WTC11 (cell line): ENCODE measurements around the gene TPD52L2. TPM values are rescaled to one million over a fixed set of nuclear protein-coding genes. Genes with fewer than 3 reads are reported as not detected.
A peak's percentile ranks its signal among the peaks of the same experiment; 100 is the strongest.

Experiments
- ATAC-seq: fragments of 200-7000 bp; cut with Tn5 transposase; 2 replicates; pipeline ENCODE4 v1.10.0; 2021; ENCODE audit warnings: mild to moderate bottlenecking, moderate library complexity
- CTCF ChIA-PET: fragments of 300-600 bp; sonication (Branson Sonifier 250); formaldehyde crosslinking; loops from one replicate; lab custom pipeline; 2021; ENCODE audit warnings: antibody characterized with exemption; lab: Charles Lee
- POLR2A ChIA-PET: fragments of 350-600 bp; sonication (Branson Sonifier 250); formaldehyde crosslinking; loops from one replicate; lab custom pipeline; 2021; ENCODE audit warnings: antibody characterized with exemption; lab: Charles Lee
- DNase-seq: peaks from one replicate; pipeline ENCODE4 v3.0.0; 2021; ENCODE audit warnings: low spot score
- H3K27ac Mint-ChIP-seq: 2 replicates; pipeline ENCODE4 v1.8.0; 2021; ENCODE audit warnings: mixed read lengths
- H3K27me3 Mint-ChIP-seq: 2 replicates; pipeline ENCODE4 v1.8.0; 2021; ENCODE audit warnings: low read depth, mild to moderate bottlenecking, moderate library complexity, mixed read lengths
- H3K36me3 Mint-ChIP-seq: 2 replicates; pipeline ENCODE4 v1.8.0; 2021; ENCODE audit warnings: mixed read lengths
- H3K4me1 Mint-ChIP-seq: 2 replicates; pipeline ENCODE4 v1.8.0; 2022; ENCODE audit warnings: mixed read lengths
- H3K4me3 Mint-ChIP-seq: 2 replicates; pipeline ENCODE4 v1.8.0; 2021; ENCODE audit warnings: mild to moderate bottlenecking, moderate library complexity, mixed read lengths
- H3K9me3 Mint-ChIP-seq: 2 replicates; pipeline ENCODE4 v1.8.0; 2021; ENCODE audit warnings: mixed read lengths
- CDX4 ChIP-seq: fragments of 250-450 bp; sonication (Bioruptor Pico); IDR thresholded peaks from 2 replicates; pipeline ENCODE4 v1.9.0; 2021; ENCODE audit warnings: moderate library complexity, mild to moderate bottlenecking, inconsistent platforms, borderline replicate concordance
- E2F5 ChIP-seq: sonication (generic); formaldehyde crosslinking; IDR thresholded peaks from 2 replicates; pipeline ENCODE4 v1.8.1; 2022; ENCODE audit warnings: mild to moderate bottlenecking, moderate library complexity, missing genetic modification reagents
- ETV6 ChIP-seq: sonication (generic); formaldehyde crosslinking; IDR thresholded peaks from 2 replicates; pipeline ENCODE4 v1.8.1; 2022; ENCODE audit warnings: mild to moderate bottlenecking, missing genetic modification reagents
- FOXJ3 ChIP-seq: sonication (generic); formaldehyde crosslinking; IDR thresholded peaks from 2 replicates; pipeline ENCODE4 v1.9.0; 2021; ENCODE audit warnings: missing genetic modification reagents, mild to moderate bottlenecking, borderline replicate concordance
- FOXK1 ChIP-seq: sonication (generic); formaldehyde crosslinking; IDR thresholded peaks from 2 replicates; pipeline ENCODE4 v1.8.0; 2022; ENCODE audit warnings: mild to moderate bottlenecking, moderate library complexity, missing genetic modification reagents
- GABPB1 ChIP-seq: sonication (generic); formaldehyde crosslinking; IDR thresholded peaks from 2 replicates; pipeline ENCODE4 v1.8.1; 2023; ENCODE audit warnings: mild to moderate bottlenecking, missing genetic modification reagents
- IRF1 ChIP-seq: sonication (generic); formaldehyde crosslinking; IDR thresholded peaks from 2 replicates; pipeline ENCODE4 v1.8.0; 2023; ENCODE audit warnings: missing genetic modification reagents
- IRF2 ChIP-seq: sonication (generic); formaldehyde crosslinking; IDR thresholded peaks from 2 replicates; pipeline ENCODE4 v1.8.0; 2022; ENCODE audit warnings: low read depth, missing genetic modification reagents, borderline replicate concordance
- JUN ChIP-seq: sonication (generic); formaldehyde crosslinking; IDR thresholded peaks from 2 replicates; pipeline ENCODE4 v1.8.0; 2023; ENCODE audit warnings: mild to moderate bottlenecking, missing genetic modification reagents
- MXD4 ChIP-seq: fragments of 250-450 bp; sonication (Bioruptor Pico); IDR thresholded peaks from 2 replicates; pipeline ENCODE4 v1.8.0; 2021; ENCODE audit warnings: mild to moderate bottlenecking, moderate library complexity, borderline replicate concordance
- NFATC4 ChIP-seq: fragments of 250-450 bp; sonication (Bioruptor Pico); IDR thresholded peaks from 2 replicates; pipeline ENCODE4 v1.9.0; 2021; ENCODE audit warnings: mild to moderate bottlenecking
- NFYB ChIP-seq: sonication (generic); formaldehyde crosslinking; conservative IDR thresholded peaks from 2 replicates; pipeline ENCODE4 v1.8.0; 2022; ENCODE audit warnings: low read depth, missing genetic modification reagents
- NR3C1 ChIP-seq: sonication (generic); formaldehyde crosslinking; conservative IDR thresholded peaks from 2 replicates; pipeline ENCODE4 v1.8.1; 2023; ENCODE audit warnings: low read depth, mild to moderate bottlenecking, missing genetic modification reagents
- OVOL2 ChIP-seq: fragments of 250-450 bp; sonication (Bioruptor Pico); IDR thresholded peaks from 2 replicates; pipeline ENCODE4 v1.9.0; 2021; ENCODE audit warnings: mild to moderate bottlenecking, borderline replicate concordance
- RORB ChIP-seq: fragments of 250-450 bp; sonication (Bioruptor Pico); IDR thresholded peaks from 2 replicates; pipeline ENCODE4 v1.9.0; 2021; ENCODE audit warnings: mild to moderate bottlenecking
- SMAD4 ChIP-seq: sonication (generic); formaldehyde crosslinking; IDR thresholded peaks from 2 replicates; pipeline ENCODE4 v1.8.0; 2022; ENCODE audit warnings: mild to moderate bottlenecking, missing genetic modification reagents
- SOX15 ChIP-seq: fragments of 250-450 bp; sonication (Bioruptor Pico); IDR thresholded peaks from 2 replicates; pipeline ENCODE4 v1.9.0; 2021; ENCODE audit warnings: mild to moderate bottlenecking
- TCF7 ChIP-seq: sonication (generic); formaldehyde crosslinking; IDR thresholded peaks from 2 replicates; pipeline ENCODE4 v1.8.0; 2022; ENCODE audit warnings: mild to moderate bottlenecking, low read depth, missing genetic modification reagents, moderate library complexity
- ZBTB43 ChIP-seq: sonication (generic); formaldehyde crosslinking; IDR thresholded peaks from 2 replicates; pipeline ENCODE4 v1.8.1; 2023; ENCODE audit warnings: mild to moderate bottlenecking, missing genetic modification reagents
- ZNF138 ChIP-seq: sonication (generic); formaldehyde crosslinking; conservative IDR thresholded peaks from 2 replicates; pipeline ENCODE4 v1.8.1; 2022; ENCODE audit warnings: mild to moderate bottlenecking, moderate library complexity, missing genetic modification reagents
- ZNF219 ChIP-seq: sonication (generic); formaldehyde crosslinking; IDR thresholded peaks from 2 replicates; pipeline ENCODE4 v1.8.0; 2023; ENCODE audit warnings: missing genetic modification reagents, mild to moderate bottlenecking, borderline replicate concordance
- ZNF232 ChIP-seq: sonication (generic); formaldehyde crosslinking; IDR thresholded peaks from 2 replicates; pipeline ENCODE4 v1.8.0; 2022; ENCODE audit warnings: mild to moderate bottlenecking, missing genetic modification reagents
- ZNF396 ChIP-seq: fragments of 250-450 bp; sonication (Bioruptor Pico); IDR thresholded peaks from 2 replicates; pipeline ENCODE4 v1.8.0; 2021; ENCODE audit warnings: mild to moderate bottlenecking, moderate library complexity, borderline replicate concordance
- total RNA-seq: library from RNA; stranded (reverse); gene quantifications from 3 replicates; pipeline ENCODE4 v1.2.3, GENCODE V29; 2021

The TPD52L2 gene
- total RNA-seq, 1 experiment from 2014 or later = 80.8 TPM

DNA sequence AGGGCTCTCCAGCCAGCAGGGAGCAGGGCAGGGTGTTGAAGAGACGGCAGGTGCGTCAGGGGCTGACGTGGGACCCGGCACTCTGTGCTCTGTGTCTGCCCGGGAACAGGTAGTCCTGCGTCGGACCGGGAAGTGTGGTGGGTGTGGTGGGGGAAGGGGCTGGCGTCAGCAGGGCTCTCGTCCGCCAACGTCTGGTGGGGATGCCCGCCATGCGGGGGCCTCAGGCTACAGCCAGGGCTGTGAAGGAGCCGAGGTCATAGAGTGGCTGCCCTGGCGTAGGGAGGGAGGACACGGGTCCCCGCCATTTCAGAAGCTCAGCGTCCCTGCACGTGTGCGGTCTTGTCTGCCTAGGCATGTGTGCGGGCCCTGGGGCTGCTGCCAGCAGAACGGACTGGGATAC, 55.2 kb downstream of the TPD52L2 start:
- no peak for DNase-seq
- Mint-ChIP-seq H3K27ac (no peak overlapping the region), H3K36me3 (peaks cover 27% of the 10 kb centered on the region), H3K27me3 (no peaks in the 10 kb centered on the region), H3K9me3 (peaks cover 15% of the 10 kb centered on the region), H3K4me1 (no peaks in the 10 kb centered on the region), H3K4me3 (no peak overlapping the region)
- TF ChIP-seq NFYB (CRISPR knock-in tag) = no peak
- TF ChIP-seq ZNF219 (CRISPR knock-in tag) = no peak
- no peak for TF ChIP-seq JUN (CRISPR knock-in tag)
- ATAC-seq = no peak
- CTCF ChIA-PET = interaction anchor here (1.3 kb wide), 1 partner anchor 145 kb away, joined by 3 read pairs; no protein-coding TSS in a partner anchor
- POLR2A ChIA-PET = no interaction called here

GRCh38 chr20:63923651-63924050, 58.6 kb downstream of the TPD52L2 start:
- Mint-ChIP-seq H3K4me3 (no peak overlapping the region), H3K9me3 (no peaks in the 10 kb centered on the region), H3K4me1 (no peaks in the 10 kb centered on the region)
- no peak for DNase-seq
- CTCF ChIA-PET = no interaction called here
- TF ChIP-seq SOX15 (CRISPR knock-in tag) (no peak), TCF7 (CRISPR knock-in tag) (no peak), ZBTB43 (CRISPR knock-in tag) (no peak), E2F5 (CRISPR knock-in tag) (no peak), FOXK1 (CRISPR knock-in tag) (no peak), NFATC4 (CRISPR knock-in tag) (no peak), ZNF138 (CRISPR knock-in tag) (no peak), SMAD4 (no peak), ZNF396 (CRISPR knock-in tag) (no peak), IRF1 (no peak), RORB (CRISPR knock-in tag) (no peak), MXD4 (CRISPR knock-in tag) (no peak), FOXJ3 (CRISPR knock-in tag) (no peak), IRF2 (CRISPR knock-in tag) (no peak)
- TF ChIP-seq, all 79 proteins: peak for 0
- no peak for ATAC-seq
- POLR2A ChIA-PET = no interaction called here
- Mint-ChIP-seq H3K36me3 (peaks cover 11% of the 10 kb centered on the region), H3K27ac (peak overlapping the region; percentile 10; the same call in 1 of the 2 replicates), H3K27me3 (no peaks in the 10 kb centered on the region)

DNA sequence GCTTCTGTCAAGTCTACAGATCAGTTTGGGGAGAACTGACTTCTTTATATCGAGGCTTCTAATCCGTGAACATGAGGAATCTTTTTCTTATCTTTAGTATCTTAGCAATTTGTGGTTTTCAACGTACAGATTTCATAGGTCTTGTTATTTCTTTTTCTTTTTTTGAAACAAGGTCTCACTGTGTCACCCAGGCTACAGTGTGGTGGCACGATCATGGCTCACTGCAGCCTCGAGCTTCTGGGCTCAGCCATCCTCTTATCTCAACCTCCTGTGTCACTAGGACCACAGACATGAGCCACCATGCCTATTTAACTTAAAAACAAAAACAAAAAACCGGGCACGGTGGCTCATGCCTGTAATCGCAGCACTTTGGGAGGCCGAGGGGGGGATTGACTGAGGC, 59.2 kb downstream of the TPD52L2 start:
- H3K4me3 Mint-ChIP-seq = no peak overlapping the region
- no peaks in the 10 kb centered on the region for H3K4me1 Mint-ChIP-seq
- ATAC-seq (no peak), DNase-seq (no peak)
- CTCF ChIA-PET = interaction anchor here (0.6 to 1.0 kb wide), 2 partner anchors 50 to 149 kb away, joined by 3 to 6 read pairs; no protein-coding TSS in a partner anchor
- TF ChIP-seq NFATC4 (CRISPR knock-in tag) (no peak), CDX4 (CRISPR knock-in tag) (no peak), NR3C1 (CRISPR knock-in tag) (no peak), GABPB1 (CRISPR knock-in tag) (no peak), ZNF232 (CRISPR knock-in tag) (no peak), OVOL2 (CRISPR knock-in tag) (no peak), ETV6 (no peak)
- H3K27me3 Mint-ChIP-seq = no peaks in the 10 kb centered on the region
- peaks cover 14% of the 10 kb centered on the region for H3K36me3 Mint-ChIP-seq
- no peaks in the 10 kb centered on the region for H3K9me3 Mint-ChIP-seq
- POLR2A ChIA-PET = no interaction called here
- 0 out of 2 replicates have a peak overlapping the region, but pooled peaks have one; percentile 38 for H3K27ac Mint-ChIP-seq
